Measurements from ENCODE around the gene ANKS1A. TPM values are rescaled to one million over a fixed set of nuclear protein-coding genes. Genes with fewer than 3 reads are reported as not detected.
A peak's percentile ranks its signal among the peaks of the same experiment; 100 is the strongest.

The ANKS1A gene
- polyA plus RNA-seq, 3 donors, result 1.7 to 8.0 (median 3.1) TPM

DNA sequence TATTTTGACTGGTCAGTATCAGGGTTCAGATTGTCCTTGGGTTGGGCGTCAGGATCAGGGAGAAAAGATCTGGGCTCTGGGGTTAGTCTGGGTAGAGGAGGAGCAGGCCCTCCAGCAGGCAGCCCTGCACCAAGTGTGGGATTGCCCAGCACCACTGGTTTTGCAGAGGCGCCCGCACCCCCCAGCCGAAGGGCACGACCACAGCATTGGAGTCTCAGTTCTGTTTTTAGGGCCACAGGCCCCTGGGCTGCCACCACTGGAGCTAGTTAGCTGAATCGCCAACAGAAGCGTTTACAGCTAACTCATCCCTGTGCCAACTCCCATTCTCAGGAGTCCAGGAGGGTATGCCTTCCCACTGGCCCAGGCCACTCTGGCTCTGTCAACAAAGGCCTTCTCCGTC lies 167.9 kb downstream of the ANKS1A start:
- H3K27me3 ChIP-seq (ENCODE audit: control insufficient read depth in 2 of 2, insufficient read depth in 2 of 2, low read length in 2 of 2), result no peaks in the 10 kb centered on the region
- H2AFZ ChIP-seq (ENCODE audit: insufficient read depth, low read depth, low read length, poor library complexity, severe bottlenecking), result no peak overlapping the region
- no peak overlapping the region for H3K4me3 ChIP-seq (replicated peaks in 1 of 3; ENCODE audit: low read depth in 2 of 3, low read length in 3 of 3)
- Mint-ChIP-seq H3K4me3 (no peak overlapping the region), H3K4me1 (peaks cover 11% of the 10 kb centered on the region), H3K27me3 (ENCODE audit: low read depth in 3 of 3) (peaks cover 0 to 2% (median 2%) of the 10 kb centered on the region in 3 donors), H3K27ac (peak overlapping the region in 2 of 7 donors; percentile 24 to 25), H3K36me3 (peaks cover 77 to 87% of the 10 kb centered on the region in 2 donors), H3K9me3 (no peaks in the 10 kb centered on the region)
- no peak for DNase-seq
- H3K79me2 ChIP-seq (ENCODE audit: insufficient read depth, low read length), result no peaks in the 10 kb centered on the region
- no peak overlapping the region for H3K4me2 ChIP-seq (replicated peaks; ENCODE audit: extremely low read depth, low read length, poor library complexity, severe bottlenecking)
- no peaks in the 10 kb centered on the region for H3K9me3 ChIP-seq (replicated peaks in 1 of 2; ENCODE audit: control insufficient read depth in 1 of 2, insufficient read depth in 1 of 2, low read length in 2 of 2)
- peaks cover 0 to 7% of the 10 kb centered on the region in 2 donors for H3K4me1 ChIP-seq (ENCODE audit: control insufficient read depth in 1 of 2, insufficient read depth in 2 of 2, low read length in 2 of 2)
- peaks cover 50 to 74% of the 10 kb centered on the region in 2 donors for H3K36me3 ChIP-seq (replicated peaks in 1 of 2; ENCODE audit: control insufficient read depth in 1 of 2, insufficient read depth in 2 of 2, low read length in 2 of 2)
- no peak overlapping the region for H3K9ac ChIP-seq (ENCODE audit: insufficient read depth, low read length, poor library complexity, severe bottlenecking)
- H4K20me1 ChIP-seq (ENCODE audit: insufficient read depth, low read length), result no peaks in the 10 kb centered on the region
- intact Hi-C loops (cut with micrococcal nuclease), result loop anchor here in 1 of 2 donors (5.0 kb wide), 1 partner anchor 35 kb away; no protein-coding TSS in a partner anchor
- 13% methylated on average over 6 of the region's 8 CpGs for WGBS (ENCODE audit: insufficient coverage)
- no peak overlapping the region for H3K27ac ChIP-seq (ENCODE audit: low read depth in 1 of 2, low read length in 2 of 2)
- TF ChIP-seq, protein P1, sequence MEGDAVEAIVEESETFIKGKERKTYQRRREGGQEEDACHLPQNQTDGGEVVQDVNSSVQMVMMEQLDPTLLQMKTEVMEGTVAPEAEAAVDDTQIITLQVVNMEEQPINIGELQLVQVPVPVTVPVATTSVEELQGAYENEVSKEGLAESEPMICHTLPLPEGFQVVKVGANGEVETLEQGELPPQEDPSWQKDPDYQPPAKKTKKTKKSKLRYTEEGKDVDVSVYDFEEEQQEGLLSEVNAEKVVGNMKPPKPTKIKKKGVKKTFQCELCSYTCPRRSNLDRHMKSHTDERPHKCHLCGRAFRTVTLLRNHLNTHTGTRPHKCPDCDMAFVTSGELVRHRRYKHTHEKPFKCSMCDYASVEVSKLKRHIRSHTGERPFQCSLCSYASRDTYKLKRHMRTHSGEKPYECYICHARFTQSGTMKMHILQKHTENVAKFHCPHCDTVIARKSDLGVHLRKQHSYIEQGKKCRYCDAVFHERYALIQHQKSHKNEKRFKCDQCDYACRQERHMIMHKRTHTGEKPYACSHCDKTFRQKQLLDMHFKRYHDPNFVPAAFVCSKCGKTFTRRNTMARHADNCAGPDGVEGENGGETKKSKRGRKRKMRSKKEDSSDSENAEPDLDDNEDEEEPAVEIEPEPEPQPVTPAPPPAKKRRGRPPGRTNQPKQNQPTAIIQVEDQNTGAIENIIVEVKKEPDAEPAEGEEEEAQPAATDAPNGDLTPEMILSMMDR (IDR thresholded peaks at IDR 0.05), result no peak

DNA sequence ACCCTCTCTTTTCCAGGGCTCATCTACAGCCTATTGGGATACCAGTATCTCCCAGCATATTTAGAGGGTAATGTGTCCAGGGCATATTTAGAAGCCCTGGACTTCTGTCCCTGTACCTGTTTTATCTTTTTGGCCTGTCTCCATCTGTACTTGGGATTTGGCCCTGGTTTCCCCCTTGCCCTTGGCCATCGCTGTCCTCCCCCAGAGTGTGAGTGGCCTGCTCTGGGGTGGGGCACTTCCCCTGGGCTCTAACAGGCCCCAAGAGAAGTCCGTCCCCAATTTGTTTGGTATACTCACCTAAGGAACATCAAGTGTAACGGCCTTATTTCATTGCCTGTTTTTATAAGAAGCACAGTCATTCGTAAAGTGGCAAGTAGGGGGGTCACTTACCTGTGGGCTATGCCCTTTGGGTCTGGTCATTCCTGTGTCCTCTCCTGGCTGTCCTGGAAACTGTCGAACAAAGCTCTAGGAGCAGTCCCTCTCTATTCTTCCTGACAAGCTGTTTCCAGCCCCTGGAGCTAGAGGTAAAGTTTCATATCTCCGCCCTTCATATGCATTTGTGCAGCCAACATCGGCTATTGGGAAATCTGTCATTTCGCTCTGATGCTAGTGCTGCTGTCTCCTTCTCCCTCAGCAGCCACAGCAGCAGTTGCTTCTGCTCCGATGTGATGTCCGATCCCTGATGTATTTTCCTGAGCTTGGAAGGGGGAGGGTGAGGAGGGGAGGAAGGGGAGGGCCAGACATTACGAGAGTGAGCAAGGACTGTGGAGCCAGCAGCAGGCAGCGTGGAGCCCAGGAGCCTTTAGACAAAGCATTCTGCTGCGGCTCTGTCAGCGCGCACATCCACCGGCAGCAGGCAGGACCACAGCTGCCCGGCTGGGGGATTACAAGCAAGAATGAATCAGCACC lies 168.6 kb downstream of the ANKS1A start:
- Mint-ChIP-seq H3K36me3 (peaks cover 84 to 94% of the 10 kb centered on the region in 2 donors), H3K27ac (peak overlapping the region in 1 of 7 donors; percentile 25), H3K4me1 (peaks cover 6% of the 10 kb centered on the region), H3K27me3 (ENCODE audit: low read depth in 3 of 3) (peaks cover 0 to 2% (median 2%) of the 10 kb centered on the region in 3 donors), H3K4me3 (no peak overlapping the region), H3K9me3 (no peaks in the 10 kb centered on the region)
- Histone ChIP-seq H3K9me3 (replicated peaks in 1 of 2; ENCODE audit: control insufficient read depth in 1 of 2, insufficient read depth in 1 of 2, low read length in 2 of 2) (no peaks in the 10 kb centered on the region), H3K4me1 (ENCODE audit: control insufficient read depth in 1 of 2, insufficient read depth in 2 of 2, low read length in 2 of 2) (peaks cover 0 to 5% of the 10 kb centered on the region in 2 donors), H3K36me3 (replicated peaks in 1 of 2; ENCODE audit: control insufficient read depth in 1 of 2, insufficient read depth in 2 of 2, low read length in 2 of 2) (peaks cover 57 to 81% of the 10 kb centered on the region in 2 donors), H3K79me2 (ENCODE audit: insufficient read depth, low read length) (no peaks in the 10 kb centered on the region), H3K4me3 (replicated peaks in 1 of 3; ENCODE audit: low read depth in 2 of 3, low read length in 3 of 3) (no peak overlapping the region), H3K9ac (ENCODE audit: insufficient read depth, low read length, poor library complexity, severe bottlenecking) (no peak overlapping the region), H2AFZ (ENCODE audit: insufficient read depth, low read depth, low read length, poor library complexity, severe bottlenecking) (no peak overlapping the region), H4K20me1 (ENCODE audit: insufficient read depth, low read length) (no peaks in the 10 kb centered on the region), H3K4me2 (replicated peaks; ENCODE audit: extremely low read depth, low read length, poor library complexity, severe bottlenecking) (no peak overlapping the region), H3K27ac (ENCODE audit: low read depth in 1 of 2, low read length in 2 of 2) (no peak overlapping the region), H3K27me3 (ENCODE audit: control insufficient read depth in 2 of 2, insufficient read depth in 2 of 2, low read length in 2 of 2) (no peaks in the 10 kb centered on the region)
- no peak for DNase-seq
- 64% methylated on average over 11 of the region's 17 CpGs for WGBS (ENCODE audit: insufficient coverage)
- TF ChIP-seq, protein P1 (IDR thresholded peaks at IDR 0.05), result no peak
- intact Hi-C loops (cut with micrococcal nuclease), result loop anchor here in 1 of 2 donors (5.0 kb wide), 1 partner anchor 35 kb away; no protein-coding TSS in a partner anchor

Data from CD14-positive monocyte (primary cell).